Measurements from ENCODE around the gene TLE3.

Gene TLE3

DNA sequence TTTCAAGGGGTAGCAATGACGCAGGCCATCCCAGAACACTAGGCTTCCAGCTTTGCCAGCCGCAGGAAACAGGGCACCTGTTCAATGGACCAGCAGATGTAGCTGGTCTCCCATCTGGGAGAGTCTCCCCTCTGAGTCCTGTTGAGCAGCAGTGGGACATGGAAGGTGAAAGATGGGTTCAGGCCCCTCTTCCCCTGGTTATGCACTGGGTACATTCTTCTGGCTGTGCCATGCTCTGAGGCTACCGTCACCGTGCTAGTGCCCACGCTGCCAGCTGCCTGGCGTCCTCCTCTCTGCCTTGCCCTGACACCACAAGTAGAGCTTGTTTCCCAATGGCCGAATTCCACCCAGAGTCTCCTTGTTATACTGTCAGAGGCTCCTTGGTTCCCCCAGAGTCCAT is 63.1 kb downstream of the TLE3 start:
- Histone ChIP-seq H3K27me3 (ENCODE audit: low read length) (no peaks in the 10 kb centered on the region), H3K9me2 (replicated peaks; ENCODE audit: insufficient read depth, low read length) (no peaks in the 10 kb centered on the region), H3K36me3 (ENCODE audit: low read length) (no peaks in the 10 kb centered on the region), H2AFZ (ENCODE audit: low read depth, low read length, severe bottlenecking) (no peak overlapping the region), H3K4me2 (ENCODE audit: low read depth, low read length, poor library complexity, severe bottlenecking) (no peak overlapping the region), H3K27ac (ENCODE audit: low read depth, low read length) (no peak overlapping the region), H3K79me2 (ENCODE audit: insufficient read depth, low read length) (no peaks in the 10 kb centered on the region), H3K4me3 (ENCODE audit: insufficient read depth, low read length, poor library complexity, severe bottlenecking) (no peak overlapping the region), H3K9ac (ENCODE audit: low read length) (no peak overlapping the region), H3F3A (ENCODE audit: insufficient read depth) (no peaks in the 10 kb centered on the region; the same call in 1 of the 2 replicates), H4K20me1 (ENCODE audit: low read depth, low read length) (no peaks in the 10 kb centered on the region), H3K9me3 (ENCODE audit: insufficient read depth, low read length) (no peaks in the 10 kb centered on the region)
- TF ChIP-seq, protein P1, sequence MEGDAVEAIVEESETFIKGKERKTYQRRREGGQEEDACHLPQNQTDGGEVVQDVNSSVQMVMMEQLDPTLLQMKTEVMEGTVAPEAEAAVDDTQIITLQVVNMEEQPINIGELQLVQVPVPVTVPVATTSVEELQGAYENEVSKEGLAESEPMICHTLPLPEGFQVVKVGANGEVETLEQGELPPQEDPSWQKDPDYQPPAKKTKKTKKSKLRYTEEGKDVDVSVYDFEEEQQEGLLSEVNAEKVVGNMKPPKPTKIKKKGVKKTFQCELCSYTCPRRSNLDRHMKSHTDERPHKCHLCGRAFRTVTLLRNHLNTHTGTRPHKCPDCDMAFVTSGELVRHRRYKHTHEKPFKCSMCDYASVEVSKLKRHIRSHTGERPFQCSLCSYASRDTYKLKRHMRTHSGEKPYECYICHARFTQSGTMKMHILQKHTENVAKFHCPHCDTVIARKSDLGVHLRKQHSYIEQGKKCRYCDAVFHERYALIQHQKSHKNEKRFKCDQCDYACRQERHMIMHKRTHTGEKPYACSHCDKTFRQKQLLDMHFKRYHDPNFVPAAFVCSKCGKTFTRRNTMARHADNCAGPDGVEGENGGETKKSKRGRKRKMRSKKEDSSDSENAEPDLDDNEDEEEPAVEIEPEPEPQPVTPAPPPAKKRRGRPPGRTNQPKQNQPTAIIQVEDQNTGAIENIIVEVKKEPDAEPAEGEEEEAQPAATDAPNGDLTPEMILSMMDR (IDR thresholded peaks at IDR 0.05; ENCODE audit: insufficient read depth, low read length, poor library complexity, severe bottlenecking): no peak
- TF ChIP-seq EZH2phosphoT487 (conservative IDR thresholded peaks at IDR 0.05; ENCODE audit: low read length): no peak

DNA sequence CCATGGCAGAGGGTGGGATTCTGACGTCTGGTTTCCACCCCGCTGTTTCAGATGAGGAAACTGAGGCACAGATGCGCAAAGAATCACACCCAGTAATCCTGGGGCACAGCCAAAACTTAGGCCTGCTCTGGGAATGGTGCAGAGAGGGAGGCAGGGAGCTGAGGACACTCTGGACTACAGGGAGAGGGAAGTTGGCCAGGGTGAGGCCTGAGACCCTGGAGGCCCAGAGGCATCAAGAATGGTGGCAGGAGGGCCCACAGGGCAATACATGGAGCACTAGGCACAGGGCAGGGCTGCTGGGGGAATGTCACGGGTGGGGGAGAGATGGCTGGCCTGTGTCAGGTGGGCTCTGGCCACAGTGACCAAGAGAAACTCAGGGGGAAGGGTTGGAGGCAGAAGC is 63.6 kb downstream of the TLE3 start:
- Histone ChIP-seq H3K36me3 (ENCODE audit: low read length) (no peaks in the 10 kb centered on the region), H3K27me3 (ENCODE audit: low read length) (no peaks in the 10 kb centered on the region), H4K20me1 (ENCODE audit: low read depth, low read length) (no peaks in the 10 kb centered on the region), H3F3A (ENCODE audit: insufficient read depth) (no peaks in the 10 kb centered on the region; the same call in 1 of the 2 replicates), H3K4me3 (ENCODE audit: insufficient read depth, low read length, poor library complexity, severe bottlenecking) (no peak overlapping the region), H3K9me3 (ENCODE audit: insufficient read depth, low read length) (no peaks in the 10 kb centered on the region), H3K9me2 (replicated peaks; ENCODE audit: insufficient read depth, low read length) (no peaks in the 10 kb centered on the region), H3K9ac (ENCODE audit: low read length) (no peak overlapping the region), H2AFZ (ENCODE audit: low read depth, low read length, severe bottlenecking) (no peak overlapping the region), H3K4me2 (ENCODE audit: low read depth, low read length, poor library complexity, severe bottlenecking) (no peak overlapping the region), H3K79me2 (ENCODE audit: insufficient read depth, low read length) (no peaks in the 10 kb centered on the region), H3K27ac (ENCODE audit: low read depth, low read length) (no peak overlapping the region)
- TF ChIP-seq EZH2phosphoT487 (conservative IDR thresholded peaks at IDR 0.05; ENCODE audit: low read length): no peak
- TF ChIP-seq, protein P1 (IDR thresholded peaks at IDR 0.05; ENCODE audit: insufficient read depth, low read length, poor library complexity, severe bottlenecking): no peak

DNA sequence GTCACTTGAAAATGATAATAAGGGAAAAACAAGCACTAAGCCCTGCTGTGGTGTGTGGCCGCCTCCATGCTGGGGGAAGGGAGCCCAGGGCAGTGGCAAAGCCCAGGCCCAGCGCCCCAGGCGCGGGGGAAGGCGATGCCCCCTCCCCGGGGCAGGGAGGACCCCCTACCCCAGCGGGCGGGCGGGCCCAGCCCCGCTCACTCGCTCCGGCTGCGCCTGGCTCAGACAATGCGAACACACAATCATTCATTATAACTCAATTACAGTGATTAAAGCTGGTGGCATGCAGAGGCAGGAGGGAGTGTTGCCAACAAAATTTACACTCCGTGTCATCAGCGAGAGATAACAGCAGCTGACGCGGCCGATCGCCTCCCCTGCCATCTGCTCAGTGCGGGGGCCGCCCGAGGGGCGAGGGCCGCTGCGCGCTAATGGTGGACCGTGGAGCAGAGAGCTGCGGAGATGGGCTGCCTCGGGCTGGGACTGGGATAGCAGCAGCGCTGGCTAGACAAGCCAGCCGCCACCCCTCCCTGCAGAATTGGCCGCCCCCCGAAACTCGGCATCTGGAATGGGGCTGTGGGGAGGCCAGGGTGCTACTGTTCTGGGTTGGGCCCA is 64.1 kb downstream of the TLE3 start:
- H3K4me2 ChIP-seq (ENCODE audit: low read depth, low read length, poor library complexity, severe bottlenecking): no peak overlapping the region
- H3K9me3 ChIP-seq (ENCODE audit: insufficient read depth, low read length): no peaks in the 10 kb centered on the region
- H2AFZ ChIP-seq (ENCODE audit: low read depth, low read length, severe bottlenecking): no peak overlapping the region

More for the DNA sequence above, 64.1 kb downstream of the TLE3 start:
- Histone ChIP-seq H3F3A (ENCODE audit: insufficient read depth) (no peaks in the 10 kb centered on the region; the same call in 1 of the 2 replicates), H3K79me2 (ENCODE audit: insufficient read depth, low read length) (no peaks in the 10 kb centered on the region), H3K4me3 (ENCODE audit: insufficient read depth, low read length, poor library complexity, severe bottlenecking) (no peak overlapping the region), H3K9me2 (replicated peaks; ENCODE audit: insufficient read depth, low read length) (no peaks in the 10 kb centered on the region), H3K36me3 (ENCODE audit: low read length) (no peaks in the 10 kb centered on the region), H3K27me3 (ENCODE audit: low read length) (no peaks in the 10 kb centered on the region), H3K27ac (ENCODE audit: low read depth, low read length) (no peak overlapping the region), H4K20me1 (ENCODE audit: low read depth, low read length) (no peaks in the 10 kb centered on the region), H3K9ac (ENCODE audit: low read length) (no peak overlapping the region)
- TF ChIP-seq, protein P1 (IDR thresholded peaks at IDR 0.05; ENCODE audit: insufficient read depth, low read length, poor library complexity, severe bottlenecking): no peak
- no peak for TF ChIP-seq EZH2phosphoT487 (conservative IDR thresholded peaks at IDR 0.05; ENCODE audit: low read length)
